K562 (cell line): ENCODE measurements around the gene OR6S1. TPM values are rescaled to one million over a fixed set of nuclear protein-coding genes. Genes with fewer than 3 reads are reported as not detected.

ENCODE experiments used
- ARID4B ChIP-seq: sonication (generic); formaldehyde crosslinking; IDR thresholded peaks from 2 replicates; pipeline ENCODE4 v1.8.0; 2022; ENCODE audit warnings: mild to moderate bottlenecking, missing genetic modification reagents
- ELF4 ChIP-seq: fragments of 450-650 bp; formaldehyde crosslinking; IDR thresholded peaks from 2 replicates; pipeline ENCODE4 v1.4.0; 2022; ENCODE audit warnings: missing genetic modification characterization
- EP300 ChIP-seq: IDR thresholded peaks from 2 replicates; pipeline ENCODE4 v1.6.1; 2012; ENCODE audit warnings: low read length, improper control_type of control experiment
- KDM1A ChIP-seq, 2 experiments: fragments of 450-650 bp; IDR thresholded peaks; 2 replicates each; pipeline ENCODE4 v1.6.1; 2016; ENCODE audit warnings: mild to moderate bottlenecking in 2 of 2
- KLF13 ChIP-seq: fragments of 450-650 bp; IDR thresholded peaks from 2 replicates; pipeline ENCODE4 v1.6.1; 2016; ENCODE audit warnings: missing genetic modification characterization, low read depth, mild to moderate bottlenecking, missing compliant biosample characterization, moderate library complexity, borderline replicate concordance
- SREBF2 ChIP-seq: sonication (generic); formaldehyde crosslinking; IDR thresholded peaks from 2 replicates; pipeline ENCODE4 v1.4.0; 2020; ENCODE audit warnings: mild to moderate bottlenecking, missing genetic modification reagents
- XRCC3 ChIP-seq: fragments of 450-650 bp; IDR thresholded peaks from 2 replicates; pipeline ENCODE4 v1.6.1; 2017; ENCODE audit warnings: mild to moderate bottlenecking, moderate library complexity
- ZBTB5 ChIP-seq: fragments of 450-650 bp; IDR thresholded peaks from 2 replicates; pipeline ENCODE4 v1.6.1; 2017; ENCODE audit warnings: antibody characterized with exemption
- ZFP1 ChIP-seq: fragments of 450-650 bp; formaldehyde crosslinking; IDR thresholded peaks from 2 replicates; pipeline ENCODE4 v1.4.0; 2020; ENCODE audit warnings: mild to moderate bottlenecking, mixed read lengths
- ZNF551 ChIP-seq: fragments of 250-450 bp; sonication (Bioruptor Pico); IDR thresholded peaks from 2 replicates; pipeline ENCODE4 v1.5.0; 2021; ENCODE audit warnings: mild to moderate bottlenecking, moderate library complexity
- ZNF589 ChIP-seq: fragments of 200-800 bp; sonication (Bioruptor generic); IDR thresholded peaks from 2 replicates; pipeline ENCODE4 v1.6.1; 2016; ENCODE audit warnings: low read depth, missing genetic modification characterization, missing compliant biosample characterization
- ZNF695 ChIP-seq: fragments of 450-650 bp; formaldehyde crosslinking; IDR thresholded peaks from 2 replicates; pipeline ENCODE4 v1.4.0; 2020; ENCODE audit warnings: mild to moderate bottlenecking, moderate library complexity
- polyA plus RNA-seq, 8 experiments: library from polyadenylated mRNA; depleted of rRNA in 4 of 8; stranded (reverse) in 5 of 8; unstranded in 3 of 8; fragments of >200 nt; fragmentation: Nextera tagmentation in 2 of 8; fragmentation: Illumina TruSeq in 1 of 8; extraction: Ambion mirVana in 2 of 8; extraction: Trizol in 1 of 8; gene quantifications; 2 replicates each; pipeline versions ENCODE4 v1.2.1 to v1.2.3, GENCODE V29; 2011 to 2014; ENCODE audit warnings: inconsistent platforms in 1 of 8, missing spikeins in 1 of 8
- total RNA-seq, 7 experiments: library from RNA; depleted of rRNA in 6 of 7; stranded (reverse); fragments of >200 nt in 6 of 7; fragmentation: Illumina TruSeq in 2 of 7; extraction: Trizol in 2 of 7; gene quantifications; 2 replicates each; pipeline versions ENCODE4 v1.2.1 to v1.2.3, GENCODE V29; 2011 to 2021; ENCODE audit warnings: low replicate concordance in 1 of 7
- TF ChIP-seq, protein P1 (sequence below): IDR thresholded peaks from 3 replicates; pipeline ENCODE4 v1.6.1; 2011; ENCODE audit warnings: borderline replicate concordance, mild to moderate bottlenecking, moderate library complexity; ENCODE audit not compliant: insufficient read length; ENCODE audit errors: extremely low read depth

OR6S1 gene
- total and polyA plus RNA-seq, 9 of the 15 experiments (the other 6 are each of a cell fraction or from before 2014, with no cell fraction given), result not detected

DNA sequence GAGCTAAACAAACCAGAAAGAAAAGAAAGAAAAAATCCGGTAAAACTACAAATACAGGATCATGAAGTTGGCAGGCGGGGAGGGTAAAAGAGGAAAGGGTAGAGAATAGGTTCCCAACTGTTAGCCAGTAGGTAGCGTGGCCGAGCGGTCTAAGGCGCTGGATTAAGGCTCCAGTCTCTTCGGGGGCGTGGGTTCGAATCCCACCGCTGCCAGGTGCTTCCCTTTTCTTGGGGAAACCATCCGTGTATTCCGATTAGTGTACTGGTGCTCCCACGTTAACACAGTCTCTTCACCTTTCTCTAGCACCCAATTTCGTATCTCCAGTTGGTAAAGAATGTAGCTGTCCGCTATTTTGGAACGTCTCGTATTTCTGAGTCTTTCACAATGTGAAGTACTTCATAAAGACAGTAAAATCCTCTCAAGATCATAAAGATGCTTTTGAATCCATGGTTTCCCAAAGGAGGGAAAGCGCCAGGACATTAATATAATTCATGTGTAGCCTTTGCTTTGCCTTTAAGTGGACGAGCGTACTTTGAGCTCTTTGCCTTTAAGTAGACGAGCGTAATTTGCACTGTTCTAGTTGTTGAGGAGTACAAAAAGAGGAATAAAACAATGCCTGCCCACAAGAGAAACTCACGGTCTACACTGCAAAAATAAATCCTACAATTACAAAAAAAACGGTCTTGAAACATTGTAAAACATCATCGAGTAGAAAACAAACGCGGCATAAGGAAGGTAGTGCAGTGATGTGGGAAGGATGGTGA lies 31.3 kb downstream of the OR6S1 start (continued):
- TF ChIP-seq, protein P1, sequence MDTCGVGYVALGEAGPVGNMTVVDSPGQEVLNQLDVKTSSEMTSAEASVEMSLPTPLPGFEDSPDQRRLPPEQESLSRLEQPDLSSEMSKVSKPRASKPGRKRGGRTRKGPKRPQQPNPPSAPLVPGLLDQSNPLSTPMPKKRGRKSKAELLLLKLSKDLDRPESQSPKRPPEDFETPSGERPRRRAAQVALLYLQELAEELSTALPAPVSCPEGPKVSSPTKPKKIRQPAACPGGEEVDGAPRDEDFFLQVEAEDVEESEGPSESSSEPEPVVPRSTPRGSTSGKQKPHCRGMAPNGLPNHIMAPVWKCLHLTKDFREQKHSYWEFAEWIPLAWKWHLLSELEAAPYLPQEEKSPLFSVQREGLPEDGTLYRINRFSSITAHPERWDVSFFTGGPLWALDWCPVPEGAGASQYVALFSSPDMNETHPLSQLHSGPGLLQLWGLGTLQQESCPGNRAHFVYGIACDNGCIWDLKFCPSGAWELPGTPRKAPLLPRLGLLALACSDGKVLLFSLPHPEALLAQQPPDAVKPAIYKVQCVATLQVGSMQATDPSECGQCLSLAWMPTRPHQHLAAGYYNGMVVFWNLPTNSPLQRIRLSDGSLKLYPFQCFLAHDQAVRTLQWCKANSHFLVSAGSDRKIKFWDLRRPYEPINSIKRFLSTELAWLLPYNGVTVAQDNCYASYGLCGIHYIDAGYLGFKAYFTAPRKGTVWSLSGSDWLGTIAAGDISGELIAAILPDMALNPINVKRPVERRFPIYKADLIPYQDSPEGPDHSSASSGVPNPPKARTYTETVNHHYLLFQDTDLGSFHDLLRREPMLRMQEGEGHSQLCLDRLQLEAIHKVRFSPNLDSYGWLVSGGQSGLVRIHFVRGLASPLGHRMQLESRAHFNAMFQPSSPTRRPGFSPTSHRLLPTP, result peak; percentile 92
- TF ChIP-seq ZBTB5, result peak; percentile 77; the same call in 1 of the 2 replicates
- peak in 1 of 2 experiments; percentile 19; a peak in 1 of 4 replicates for TF ChIP-seq KDM1A (IDR thresholded peaks at IDR 0.05)
- TF ChIP-seq ZNF695 (CRISPR knock-in tag), result no peak
- 0 out of 2 replicates have a peak, but pooled peaks have one; percentile 29 for TF ChIP-seq ELF4 (CRISPR knock-in tag)
- no peak for TF ChIP-seq ZFP1
- TF ChIP-seq XRCC3, result no peak
- no peak for TF ChIP-seq SREBF2 (CRISPR knock-in tag)
- TF ChIP-seq ZNF551 (CRISPR knock-in tag), result no peak
- no peak for TF ChIP-seq ARID4B (CRISPR knock-in tag)
- TF ChIP-seq ZNF589 (CRISPR knock-in tag), result no peak
- 0 out of 2 replicates have a peak, but pooled peaks have one; percentile 12 for TF ChIP-seq KLF13
- peak; percentile 36; the same call in 1 of the 2 replicates for TF ChIP-seq EP300
